ENCODE data around the gene PID1. TPM values are rescaled to one million over a fixed set of nuclear protein-coding genes. Genes with fewer than 3 reads are reported as not detected.

The PID1 gene
- total RNA-seq, 2 donors from 2014 or later, result 0.55 to 1.6 TPM

- no peak for DNase-seq
- Histone ChIP-seq H3K9ac (ENCODE audit: extremely low read depth, low read length, poor library complexity, severe bottlenecking) (no peak overlapping the region), H3K36me3 (ENCODE audit: control insufficient read depth, insufficient read depth, low read length) (no peaks in the 10 kb centered on the region), H3K27ac (ENCODE audit: low read depth, low read length) (no peak overlapping the region), H3K9me3 (ENCODE audit: control insufficient read depth, low read length) (no peaks in the 10 kb centered on the region), H3K4me1 (ENCODE audit: control insufficient read depth, insufficient read depth, low read length) (no peaks in the 10 kb centered on the region), H3K4me3 (ENCODE audit: low read length) (no peak overlapping the region), H3K27me3 (ENCODE audit: control insufficient read depth, insufficient read depth, low read length, poor library complexity, severe bottlenecking) (no peaks in the 10 kb centered on the region)
- Mint-ChIP-seq H3K36me3 (ENCODE audit: low read depth) (no peaks in the 10 kb centered on the region), H3K9me3 (no peaks in the 10 kb centered on the region), H3K4me3 (no peak overlapping the region), H3K27me3 (ENCODE audit: insufficient read depth) (no peaks in the 10 kb centered on the region), H3K4me1 (no peaks in the 10 kb centered on the region), H3K27ac (no peak overlapping the region)
- no peak for TF ChIP-seq CTCF (conservative IDR thresholded peaks at IDR 0.05)
- WGBS, 2 experiments (ENCODE audit: insufficient coverage in 1 of 2, insufficient read length in 1 of 2), result 91% methylated on average over 4 of the region's 5 CpGs; no CpG with 5 or more reads in 1 of the 2 experiments
Observed at GRCh38 chr2:229071292-229071976, 199.7 kb downstream of the PID1 start.

- Histone ChIP-seq H3K36me3 (ENCODE audit: control insufficient read depth, insufficient read depth, low read length) (no peaks in the 10 kb centered on the region), H3K9ac (ENCODE audit: extremely low read depth, low read length, poor library complexity, severe bottlenecking) (no peak overlapping the region), H3K9me3 (ENCODE audit: control insufficient read depth, low read length) (no peaks in the 10 kb centered on the region), H3K27ac (ENCODE audit: low read depth, low read length) (no peak overlapping the region), H3K4me1 (ENCODE audit: control insufficient read depth, insufficient read depth, low read length) (no peaks in the 10 kb centered on the region), H3K27me3 (ENCODE audit: control insufficient read depth, insufficient read depth, low read length, poor library complexity, severe bottlenecking) (no peaks in the 10 kb centered on the region), H3K4me3 (ENCODE audit: low read length) (no peak overlapping the region)
- TF ChIP-seq CTCF (conservative IDR thresholded peaks at IDR 0.05), result no peak
- H3K36me3 Mint-ChIP-seq (ENCODE audit: low read depth), result no peaks in the 10 kb centered on the region
- H3K27ac Mint-ChIP-seq, result no peak overlapping the region
- H3K27me3 Mint-ChIP-seq (ENCODE audit: insufficient read depth), result no peaks in the 10 kb centered on the region
- no peak for DNase-seq
- H3K9me3 Mint-ChIP-seq, result no peaks in the 10 kb centered on the region
- H3K4me1 Mint-ChIP-seq, result no peaks in the 10 kb centered on the region
- WGBS, 2 experiments (ENCODE audit: insufficient coverage in 1 of 2, insufficient read length in 1 of 2), result 88 to 92% methylated on average over 1 to 4 of the region's 4 CpGs
- no peak overlapping the region for H3K4me3 Mint-ChIP-seq
Observed at GRCh38 chr2:229066121-229066715, 204.9 kb downstream of the PID1 start.

GRCh38 chr2:229064749-229065148 is 206.3 kb downstream of the PID1 start:
- Histone ChIP-seq H3K27ac (ENCODE audit: low read depth, low read length) (no peak overlapping the region), H3K9me3 (ENCODE audit: control insufficient read depth, low read length) (no peaks in the 10 kb centered on the region), H3K4me3 (ENCODE audit: low read length) (no peak overlapping the region), H3K27me3 (ENCODE audit: control insufficient read depth, insufficient read depth, low read length, poor library complexity, severe bottlenecking) (no peaks in the 10 kb centered on the region), H3K4me1 (ENCODE audit: control insufficient read depth, insufficient read depth, low read length) (no peaks in the 10 kb centered on the region), H3K36me3 (ENCODE audit: control insufficient read depth, insufficient read depth, low read length) (no peaks in the 10 kb centered on the region), H3K9ac (ENCODE audit: extremely low read depth, low read length, poor library complexity, severe bottlenecking) (no peak overlapping the region)
- no peaks in the 10 kb centered on the region for H3K27me3 Mint-ChIP-seq (ENCODE audit: insufficient read depth)
- H3K9me3 Mint-ChIP-seq, result no peaks in the 10 kb centered on the region
- H3K36me3 Mint-ChIP-seq (ENCODE audit: low read depth), result no peaks in the 10 kb centered on the region
- no peak for DNase-seq
- H3K4me3 Mint-ChIP-seq, result no peak overlapping the region
- H3K4me1 Mint-ChIP-seq, result no peaks in the 10 kb centered on the region
- H3K27ac Mint-ChIP-seq, result no peak overlapping the region
- TF ChIP-seq CTCF (conservative IDR thresholded peaks at IDR 0.05), result no peak
- WGBS, 2 experiments (ENCODE audit: insufficient coverage in 1 of 2, insufficient read length in 1 of 2), result 86 to 100% methylated on average over 3 of the region's 3 CpGs

All from endodermal cell (in vitro differentiated cells).